Ascending aorta (tissue), 2 donors: ENCODE data around the gene MFAP4. TPM values are rescaled to one million over a fixed set of nuclear protein-coding genes. Genes with fewer than 3 reads are reported as not detected.

Experiments
- DNase-seq, 2 donors: peaks; one replicate each; pipeline ENCODE4 v3.0.0-alpha.2; 2019; ENCODE audit warnings: low spot score in 2 of 2
- H3K27ac ChIP-seq, 2 donors: fragments of 200-600 bp; sonication (generic); one replicate each; pipeline ENCODE4 v1.5.1; 2016 to 2017; ENCODE audit warnings: mild to moderate bottlenecking in 1 of 2
- H3K27me3 ChIP-seq: fragments of 200-600 bp; sonication (generic); one replicate; pipeline ENCODE4 v1.5.1; 2017
- H3K36me3 ChIP-seq, 2 donors: fragments of 200-600 bp; sonication (generic); one replicate each; pipeline ENCODE4 v1.5.1; 2016
- H3K4me1 ChIP-seq, 2 donors: fragments of 200-600 bp; sonication (generic); one replicate each; pipeline ENCODE4 v1.5.1; 2016 to 2017; ENCODE audit warnings: mild to moderate bottlenecking in 1 of 2
- H3K4me3 ChIP-seq, 2 donors: fragments of 200-600 bp; sonication (generic); one replicate each; pipeline ENCODE4 v1.5.1; 2016 to 2017; ENCODE audit warnings: mild to moderate bottlenecking in 1 of 2
- H3K9me3 ChIP-seq, 2 donors: fragments of 200-600 bp; sonication (generic); one replicate each; pipeline ENCODE4 v1.5.1; 2016
- CTCF ChIP-seq, 3 experiments: fragments of 200-600 bp in 2 of 3; fragments of 450-650 bp in 1 of 3; sonication (generic) in 2 of 3; IDR thresholded peaks; one replicate each; pipeline ENCODE4 v1.5.1; 2016 to 2019; ENCODE audit warnings: antibody characterized with exemption in 3 of 3, mild to moderate bottlenecking in 1 of 3, moderate library complexity in 1 of 3
- intact Hi-C: fragments of 100-400 bp; cut with DNase I; formaldehyde crosslinking; loops from one replicate; pipeline ENCODE4 v1.15.1; 2023
- total RNA-seq: library from RNA; depleted of rRNA; stranded (reverse); fragments of >200 nt; gene quantifications from one replicate; pipeline ENCODE4 v1.1.0, GENCODE V29; 2016

Gene MFAP4
- total RNA-seq, 1 donor from 2014 or later, result 280 TPM

- Histone ChIP-seq H3K36me3 (no peaks in the 10 kb centered on the region), H3K9me3 (no peaks in the 10 kb centered on the region), H3K27me3 (no peaks in the 10 kb centered on the region), H3K27ac (no peak overlapping the region), H3K4me3 (no peak overlapping the region), H3K4me1 (peaks cover 18 to 23% of the 10 kb centered on the region in 2 donors)
- TF ChIP-seq CTCF (IDR thresholded peaks at IDR 0.05), result no peak
- DNase-seq, result no peak
- intact Hi-C loops, result no loop called here
Measured at GRCh38 chr17:19343256-19343630, 43.7 kb downstream of the MFAP4 start.

- Histone ChIP-seq H3K36me3 (no peaks in the 10 kb centered on the region), H3K27ac (no peak overlapping the region), H3K4me1 (peaks cover 18 to 23% of the 10 kb centered on the region in 2 donors)
Measured at GRCh38 chr17:19342611-19343255, 44.3 kb downstream of the MFAP4 start.

GRCh38 chr17:19341641-19342610, 45.1 kb downstream of the MFAP4 start:
- H3K4me3 ChIP-seq, result no peak overlapping the region
- H3K9me3 ChIP-seq, result no peaks in the 10 kb centered on the region
- DNase-seq, result no peak
- H3K36me3 ChIP-seq, result no peaks in the 10 kb centered on the region
- peaks cover 11 to 19% of the 10 kb centered on the region in 2 donors for H3K4me1 ChIP-seq
- H3K27ac ChIP-seq, result no peak overlapping the region
- no peaks in the 10 kb centered on the region for H3K27me3 ChIP-seq
- intact Hi-C loops, result no loop called here
- no peak for TF ChIP-seq CTCF (IDR thresholded peaks at IDR 0.05)

More at GRCh38 chr17:19342611-19343255, 44.3 kb downstream of the MFAP4 start:
- Histone ChIP-seq H3K4me3 (no peak overlapping the region), H3K27me3 (no peaks in the 10 kb centered on the region), H3K9me3 (no peaks in the 10 kb centered on the region)
- intact Hi-C loops, result no loop called here
- no peak for TF ChIP-seq CTCF (IDR thresholded peaks at IDR 0.05)
- DNase-seq, result peak in 1 of 2 donors; percentile 4

DNA sequence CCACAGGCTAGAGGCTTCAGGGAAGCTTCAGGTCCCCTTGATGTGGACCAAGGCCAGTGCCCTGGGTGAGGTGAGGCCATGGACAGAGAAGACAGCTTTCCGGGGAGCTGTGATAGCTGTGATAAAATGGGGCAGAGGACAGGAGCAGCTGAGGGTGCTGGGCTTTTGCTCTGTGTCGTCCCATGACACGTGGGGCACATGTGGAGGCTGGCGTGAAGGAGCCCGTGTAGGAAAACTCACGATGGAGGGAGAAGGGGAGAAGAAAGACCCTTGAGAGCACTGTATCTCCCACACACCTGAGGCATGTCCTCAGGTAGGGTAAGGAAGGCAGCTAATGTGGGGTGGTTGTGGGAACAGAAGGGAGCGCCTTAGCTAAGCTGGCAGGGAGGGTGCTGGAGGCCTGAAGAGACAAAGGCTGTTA, 45.8 kb downstream of the MFAP4 start:
- no peak for TF ChIP-seq CTCF (IDR thresholded peaks at IDR 0.05)
- peaks cover 7 to 12% of the 10 kb centered on the region in 2 donors for H3K4me1 ChIP-seq
- no peak overlapping the region for H3K4me3 ChIP-seq
- intact Hi-C loops, result no loop called here
- no peak overlapping the region for H3K27ac ChIP-seq
- H3K9me3 ChIP-seq, result no peaks in the 10 kb centered on the region
- H3K36me3 ChIP-seq, result no peaks in the 10 kb centered on the region
- no peaks in the 10 kb centered on the region for H3K27me3 ChIP-seq
- peak; percentile 2 to 62 for DNase-seq

GRCh38 chr17:19339341-19339815, 47.6 kb downstream of the MFAP4 start:
- peaks cover 0 to 2% of the 10 kb centered on the region in 2 donors for H3K4me1 ChIP-seq
- no peak overlapping the region for H3K27ac ChIP-seq
- no peak overlapping the region for H3K4me3 ChIP-seq
- intact Hi-C loops, result no loop called here
- TF ChIP-seq CTCF (IDR thresholded peaks at IDR 0.05), result no peak
- no peaks in the 10 kb centered on the region for H3K36me3 ChIP-seq
- no peaks in the 10 kb centered on the region for H3K9me3 ChIP-seq
- no peaks in the 10 kb centered on the region for H3K27me3 ChIP-seq
- DNase-seq, result peak in 1 of 2 donors; percentile 12
